Inflammatory macrophage treated with lipopolysaccharide for 1 hour (primary cell): ENCODE measurements around the gene RAD51.

ENCODE experiments used
- DNase-seq, 2 donors: peaks; one replicate each; pipeline ENCODE4 v3.0.0-alpha.2; 2020 to 2022

Gene RAD51

DNA sequence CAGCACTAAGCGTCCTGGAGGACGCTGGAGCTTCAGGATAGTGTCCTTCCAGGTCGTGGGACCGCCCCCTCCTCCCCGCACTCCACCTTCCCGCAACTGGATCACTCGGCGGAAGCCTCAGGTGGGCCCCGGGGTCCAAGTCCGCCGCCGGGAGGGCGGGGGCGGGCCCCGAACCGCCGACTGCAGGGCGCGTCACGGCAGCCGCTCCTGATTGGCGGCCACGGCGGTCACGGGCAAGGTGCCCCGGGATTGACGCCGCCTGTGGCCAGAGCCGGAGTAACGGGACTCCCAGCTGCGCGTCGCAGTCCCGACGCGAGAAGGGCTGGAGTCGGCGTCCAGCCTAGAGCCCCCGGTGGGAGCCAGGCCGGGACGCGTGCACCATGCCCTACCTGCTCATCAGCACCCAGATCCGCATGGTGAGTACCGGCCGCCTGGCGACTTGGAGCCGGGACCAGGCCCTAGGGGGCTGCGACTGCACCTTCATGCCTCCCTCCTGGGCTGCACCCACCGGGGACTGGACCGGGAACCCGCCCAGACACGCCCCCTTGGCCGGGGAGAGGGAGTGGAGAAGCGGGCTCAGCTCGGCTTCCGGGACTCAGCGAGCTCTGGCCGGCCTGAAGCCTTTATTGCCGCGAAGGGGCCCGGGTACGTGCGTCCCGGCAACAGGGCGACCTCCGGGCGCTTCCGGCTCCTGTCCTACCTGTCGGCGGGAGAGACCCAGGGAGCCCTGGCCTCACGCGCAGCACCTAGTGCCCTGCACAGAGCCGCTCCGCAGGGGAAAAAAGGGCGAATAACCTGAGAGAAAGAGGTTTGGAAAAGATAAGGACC, 69.0 kb downstream of the RAD51 start, which contains the start of gene GCHFR:
TSS of gene GCHFR (plus strand) at position 268 of the 828 bp plus-strand sequence. CDS start at position 381, 113 bp downstream.
- peak; percentile 57 to 67 for DNase-seq

DNA sequence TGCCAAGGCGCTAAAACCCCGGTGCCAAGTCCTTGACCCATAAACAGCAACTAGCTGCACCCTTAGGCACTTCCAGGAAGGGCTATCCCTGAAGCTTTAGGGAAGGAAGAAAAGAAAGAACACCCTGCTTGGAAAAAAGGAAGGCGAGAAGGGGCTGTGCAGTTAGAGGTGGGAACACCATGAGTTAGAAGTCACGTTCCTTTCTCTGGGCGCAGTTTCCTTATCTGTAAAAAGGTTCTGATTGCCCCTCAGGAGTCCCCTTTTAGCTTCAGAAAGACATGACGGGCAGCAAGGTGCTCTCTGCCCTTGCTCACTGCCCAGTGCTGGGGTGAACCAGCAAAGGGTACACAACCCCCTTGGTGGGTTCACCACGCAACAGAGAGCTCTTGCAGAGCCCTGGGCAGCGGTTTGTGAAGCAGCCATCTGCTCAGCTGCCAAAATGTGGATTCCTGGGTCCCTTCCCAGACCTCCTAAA, 69.7 kb downstream of the RAD51 start:
- DNase-seq, result no peak

DNA sequence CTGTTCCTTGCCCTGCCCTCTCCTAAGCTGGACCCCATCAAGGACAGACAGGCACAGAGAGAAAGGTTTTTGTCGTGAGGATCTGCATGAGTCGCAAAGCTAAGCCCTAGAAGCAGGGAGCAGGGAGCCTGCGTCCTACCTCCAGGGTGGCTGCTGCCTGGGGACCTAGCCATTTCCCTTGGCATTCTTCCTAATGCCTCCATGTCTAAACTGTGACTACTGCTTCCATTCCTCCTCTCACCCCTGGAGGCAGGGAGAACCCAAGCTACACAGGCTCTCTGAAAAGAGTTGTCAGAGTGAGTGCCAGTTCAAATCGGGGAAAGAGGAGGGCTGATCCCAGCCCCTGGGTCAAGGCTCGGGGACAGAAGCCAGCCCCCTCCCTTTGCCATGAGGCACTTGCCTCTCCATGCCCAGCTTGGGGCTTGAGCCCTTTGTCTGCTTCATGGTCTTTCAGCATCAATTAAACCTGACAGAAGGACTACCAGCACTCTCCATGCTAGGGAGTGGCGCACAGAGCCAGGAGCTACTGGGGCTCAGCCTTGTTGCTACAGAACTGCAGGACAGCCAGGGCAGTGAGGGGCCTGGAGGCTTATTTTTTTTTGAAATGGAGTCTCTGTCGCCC, 71.3 kb downstream of the RAD51 start:
- no peak for DNase-seq

DNA sequence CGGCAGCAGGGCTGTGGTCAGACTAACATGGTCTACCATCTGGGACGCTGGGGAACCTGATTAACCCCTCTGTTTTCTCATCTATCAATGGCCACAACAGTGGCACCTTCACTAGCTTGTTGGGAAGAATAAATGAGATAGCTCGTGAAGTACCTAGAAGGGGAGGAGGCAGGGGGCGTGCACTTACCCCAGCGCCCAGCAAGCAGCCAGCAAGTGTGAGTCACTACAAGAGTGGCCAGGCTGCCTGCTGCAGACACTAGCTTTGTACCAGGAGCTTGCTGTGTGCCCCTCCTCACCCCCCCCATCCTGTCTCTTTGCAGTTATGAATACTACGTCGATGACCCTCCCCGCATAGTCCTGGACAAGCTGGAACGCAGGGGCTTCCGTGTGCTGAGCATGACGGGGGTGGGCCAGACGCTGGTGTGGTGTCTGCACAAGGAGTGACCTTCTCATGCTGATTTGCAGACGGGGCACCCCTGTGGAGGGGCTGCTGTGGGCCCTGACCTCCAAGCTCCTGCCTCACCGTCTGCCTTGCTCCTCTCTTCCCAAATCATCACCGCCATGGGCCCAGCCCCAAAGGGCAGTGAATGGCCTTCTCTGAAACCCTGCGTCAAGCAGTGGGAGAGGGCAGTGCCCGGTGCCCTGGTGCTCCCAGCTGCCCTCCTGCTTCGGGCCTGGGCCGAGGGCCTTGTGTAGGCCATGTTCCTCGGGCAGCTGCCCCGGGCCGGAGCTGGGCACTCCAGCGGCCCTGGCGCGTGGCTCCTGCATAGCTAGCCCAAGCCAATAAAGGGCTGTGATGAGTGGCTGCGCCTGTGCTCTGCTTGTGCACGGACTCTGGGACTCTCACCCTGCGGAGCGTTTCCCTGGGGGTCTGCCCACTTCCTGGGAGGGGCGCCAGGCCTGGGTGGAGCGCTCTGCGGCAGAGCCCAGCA, 72.2 kb downstream of the RAD51 start:
- no peak for DNase-seq

GRCh38 chr15:40767838-40768500, 73.0 kb downstream of the RAD51 start:
- DNase-seq, result no peak

DNA sequence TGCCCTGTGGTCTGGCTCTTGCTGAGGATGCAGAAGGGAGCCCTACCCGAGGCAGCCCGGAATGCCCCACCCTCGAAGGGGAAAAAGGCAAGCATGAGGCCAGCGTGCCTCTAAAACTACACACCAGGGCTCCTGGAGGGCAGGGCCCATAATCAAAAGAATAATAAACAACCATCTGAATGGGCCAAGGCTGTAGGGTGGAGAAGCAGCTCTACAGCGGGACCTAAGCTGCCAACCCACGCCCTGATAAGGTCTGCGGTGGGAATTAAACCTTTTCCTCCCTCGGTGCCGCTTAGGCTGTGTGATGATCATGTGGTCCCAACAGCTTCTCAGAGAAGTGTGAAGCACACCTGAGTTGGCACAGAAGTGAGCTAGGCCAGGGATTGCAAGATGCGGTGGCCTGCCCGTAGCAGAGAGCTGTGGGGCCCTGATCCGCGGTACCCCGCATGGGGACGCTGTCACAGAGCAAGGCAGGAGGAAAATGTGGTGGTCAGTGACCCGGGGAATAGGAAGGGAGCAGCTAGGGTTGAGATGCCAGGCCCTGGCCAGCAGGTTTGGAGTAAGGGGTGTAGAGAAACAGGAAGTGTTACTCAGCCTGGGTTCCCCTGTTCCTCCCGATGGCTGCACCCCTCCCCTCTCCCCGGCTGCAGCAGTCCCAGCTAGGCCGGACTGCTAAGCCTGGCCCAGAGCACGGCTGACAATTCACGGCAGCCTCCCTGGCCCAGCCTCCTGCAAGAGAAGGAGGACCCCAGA, 73.7 kb downstream of the RAD51 start:
- DNase-seq, result no peak

DNA sequence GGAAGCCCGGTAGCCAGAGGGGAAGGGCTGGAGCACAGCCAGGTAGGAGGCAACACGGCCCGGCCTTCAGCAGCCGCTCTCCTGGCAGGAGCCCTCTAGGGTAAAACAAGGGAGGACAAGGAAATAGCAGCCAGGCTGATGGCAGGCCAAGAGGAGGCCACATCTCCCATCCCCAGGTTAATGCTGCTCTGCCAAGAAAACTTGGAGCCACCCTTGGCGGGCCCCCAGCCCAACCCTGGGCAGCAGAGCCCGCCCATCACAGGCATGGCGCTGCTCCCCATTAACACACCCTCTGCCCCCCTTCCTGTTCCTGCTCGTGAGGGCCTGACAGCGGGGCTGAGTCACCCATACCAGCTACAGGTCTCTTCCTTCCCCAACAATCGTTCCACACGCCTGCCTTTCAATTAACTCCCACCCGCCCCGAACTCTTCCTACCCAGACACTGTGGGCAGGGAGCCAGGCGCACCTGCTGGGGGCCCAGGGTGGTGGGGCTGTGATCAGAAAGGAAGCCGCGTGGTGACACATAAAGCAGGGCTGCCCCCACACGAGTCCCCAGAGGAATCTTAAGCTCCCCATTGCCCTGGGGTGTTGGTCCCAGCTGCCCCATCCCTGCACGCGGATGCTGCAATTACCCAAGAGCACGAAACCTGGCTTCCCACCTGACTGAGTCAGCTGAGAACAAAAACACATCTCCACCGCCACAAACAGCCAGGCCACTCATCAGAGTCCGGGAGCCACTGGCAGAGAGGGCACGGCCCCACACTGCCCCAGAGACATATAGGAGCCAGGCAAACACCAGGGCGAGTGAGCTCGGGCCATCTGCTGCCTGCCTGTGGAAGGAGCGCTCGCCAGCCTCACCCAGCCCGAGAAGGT, 74.5 kb downstream of the RAD51 start, which contains the start of gene C15orf62:
TSS of gene C15orf62 (plus strand) at position 707 of the 873 bp plus-strand sequence. CDS start 516 bp downstream, outside the sequence.
- DNase-seq, result peak in 1 of 2 donors; percentile 35

- DNase-seq, result no peak
Observed at GRCh38 chr15:40770147-40770721, 75.3 kb downstream of the RAD51 start.

- DNase-seq, result no peak
Observed at GRCh38 chr15:40771242-40771641, 76.3 kb downstream of the RAD51 start.

GRCh38 chr15:40772014-40772413, 77.0 kb downstream of the RAD51 start:
- no peak for DNase-seq

DNA sequence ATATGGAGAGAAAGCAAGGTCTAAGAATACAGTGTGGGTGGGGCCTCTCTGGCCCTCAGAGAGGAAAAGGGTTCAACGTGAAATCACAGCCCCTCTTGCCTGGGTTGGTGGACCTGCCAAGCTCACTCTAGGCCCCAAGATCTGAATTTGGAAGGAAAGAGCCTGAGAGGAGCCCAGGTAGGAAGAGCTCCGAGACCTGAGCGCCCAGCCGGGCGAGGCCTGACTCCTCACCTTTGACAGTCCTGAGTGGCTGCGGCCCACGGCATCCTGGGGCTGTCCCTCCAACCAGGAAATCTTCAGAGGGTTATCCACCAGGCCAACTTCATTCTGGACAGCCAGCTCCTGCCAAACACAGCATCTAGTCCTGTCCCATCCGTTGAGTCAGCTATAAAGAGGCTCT, 78.5 kb downstream of the RAD51 start:
- DNase-seq, result no peak

GRCh38 chr15:40773902-40774301, 78.9 kb downstream of the RAD51 start:
- DNase-seq, result no peak

GRCh38 chr15:40775007-40775406, 80.0 kb downstream of the RAD51 start:
- DNase-seq, result no peak

DNA sequence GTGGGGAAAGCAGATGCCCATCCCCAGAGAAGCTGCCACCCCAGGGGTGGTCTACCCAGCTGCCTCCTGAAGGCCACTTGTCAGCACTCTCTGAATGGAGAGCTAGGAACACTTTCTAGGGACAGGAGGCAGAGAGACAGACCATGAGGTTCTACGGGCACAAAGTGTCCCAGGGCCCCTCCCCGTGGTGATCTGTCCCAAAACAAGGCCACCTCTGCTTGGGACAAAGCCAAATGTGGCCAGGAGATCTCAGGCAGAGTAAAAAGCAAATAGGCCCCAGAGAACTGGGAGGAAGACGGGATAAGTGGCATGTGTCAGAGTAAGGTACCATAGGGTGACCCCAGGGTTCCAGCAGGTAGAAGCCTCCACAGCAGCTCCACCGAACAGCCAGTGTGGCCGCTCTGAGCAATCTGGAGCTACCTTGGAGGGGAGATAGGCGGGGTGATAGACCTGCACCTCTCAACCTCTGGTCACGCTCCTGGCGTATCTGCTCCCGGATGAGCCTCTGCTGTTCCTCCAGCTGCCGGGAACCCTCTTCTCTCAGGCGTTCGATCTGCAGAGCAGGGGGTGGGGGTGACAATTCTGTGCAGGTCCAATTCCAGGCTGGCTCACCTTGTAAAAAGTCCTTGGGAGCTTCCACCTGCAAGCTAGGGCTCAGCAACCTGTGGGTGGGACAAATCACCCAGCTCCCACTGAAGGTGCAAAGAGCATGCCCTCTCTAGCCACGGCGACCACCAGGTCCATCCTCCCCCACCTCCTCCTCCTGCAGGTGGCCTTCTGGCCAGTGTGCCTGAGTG, 81.0 kb downstream of the RAD51 start:
- no peak for DNase-seq

DNA sequence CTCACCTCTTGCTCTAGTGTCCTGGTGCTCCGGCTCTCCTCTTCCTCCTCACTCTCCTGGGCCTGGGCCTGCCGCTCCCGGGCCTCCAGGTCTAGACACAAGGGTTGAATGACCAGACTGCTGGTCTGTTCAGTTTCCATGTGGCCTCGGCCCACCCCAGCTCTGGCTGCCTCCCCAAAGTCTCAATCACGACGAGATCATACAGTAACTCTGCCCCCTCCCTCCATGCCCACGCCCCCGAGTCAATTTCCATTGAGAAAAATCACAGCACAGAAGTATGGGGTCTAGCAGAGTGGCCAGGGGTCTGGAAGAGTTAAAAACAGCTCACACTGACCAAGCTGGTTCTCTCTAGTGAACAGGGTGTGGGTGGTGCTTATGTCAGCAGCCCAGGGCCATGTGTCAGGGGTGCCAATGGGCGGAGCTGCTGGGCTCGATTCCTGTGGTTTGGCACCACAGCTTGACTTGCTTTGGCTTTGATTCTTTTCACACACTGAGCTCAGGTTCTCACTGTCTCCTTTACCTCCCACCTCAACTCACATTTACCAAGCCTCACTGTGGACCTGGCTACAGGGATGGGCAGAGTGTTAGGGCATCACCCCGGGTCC, 81.7 kb downstream of the RAD51 start:
- peak; percentile 47 to 60 for DNase-seq
